NOMO-1 treated with dmso at 0.1 percent for 144 hours (cell line): ENCODE results near the gene ARFGAP1.
"Not testable (repeated sequence)": the region's sequence is repeated elsewhere in the genome, so short reads cannot be mapped to it uniquely, and the experiment has no call there.

Source experiments
- DNase-seq: peaks from one replicate; lab custom pipeline; 2025; ENCODE audit not compliant: unreplicated experiment; lab: John Stamatoyannopoulos, UW

The ARFGAP1 gene

GRCh38 chr20:63330084-63330760 is 57.6 kb downstream of the ARFGAP1 start:
- DNase-seq = no peak

GRCh38 chr20:63330940-63331339 is 58.3 kb downstream of the ARFGAP1 start:
- DNase-seq = no peak

GRCh38 chr20:63331741-63332400 is 59.3 kb downstream of the ARFGAP1 start:
- no peak for DNase-seq

GRCh38 chr20:63332488-63333240 is 60.1 kb downstream of the ARFGAP1 start:
- DNase-seq = no peak

GRCh38 chr20:63333241-63333836 is 60.7 kb downstream of the ARFGAP1 start:
- no peak for DNase-seq

- DNase-seq = no peak
Measured at GRCh38 chr20:63334356-63334755, 61.7 kb downstream of the ARFGAP1 start.

- not testable (repeated sequence) for DNase-seq
Measured at GRCh38 chr20:63335060-63335459, 62.4 kb downstream of the ARFGAP1 start.

- DNase-seq = no peak
Measured at GRCh38 chr20:63335711-63336110, 63.1 kb downstream of the ARFGAP1 start.

- no peak for DNase-seq
Measured at GRCh38 chr20:63336232-63336752, 63.7 kb downstream of the ARFGAP1 start.

GRCh38 chr20:63337786-63338420 is 65.3 kb downstream of the ARFGAP1 start:
- DNase-seq = no peak
